Measurements from ENCODE around the gene TNFRSF21.
A peak's percentile ranks its signal among the peaks of the same experiment; 100 is the strongest.
"Not testable (repeated sequence)": the region's sequence is repeated elsewhere in the genome, so short reads cannot be mapped to it uniquely, and the experiment has no call there.

Gene TNFRSF21, protein sequence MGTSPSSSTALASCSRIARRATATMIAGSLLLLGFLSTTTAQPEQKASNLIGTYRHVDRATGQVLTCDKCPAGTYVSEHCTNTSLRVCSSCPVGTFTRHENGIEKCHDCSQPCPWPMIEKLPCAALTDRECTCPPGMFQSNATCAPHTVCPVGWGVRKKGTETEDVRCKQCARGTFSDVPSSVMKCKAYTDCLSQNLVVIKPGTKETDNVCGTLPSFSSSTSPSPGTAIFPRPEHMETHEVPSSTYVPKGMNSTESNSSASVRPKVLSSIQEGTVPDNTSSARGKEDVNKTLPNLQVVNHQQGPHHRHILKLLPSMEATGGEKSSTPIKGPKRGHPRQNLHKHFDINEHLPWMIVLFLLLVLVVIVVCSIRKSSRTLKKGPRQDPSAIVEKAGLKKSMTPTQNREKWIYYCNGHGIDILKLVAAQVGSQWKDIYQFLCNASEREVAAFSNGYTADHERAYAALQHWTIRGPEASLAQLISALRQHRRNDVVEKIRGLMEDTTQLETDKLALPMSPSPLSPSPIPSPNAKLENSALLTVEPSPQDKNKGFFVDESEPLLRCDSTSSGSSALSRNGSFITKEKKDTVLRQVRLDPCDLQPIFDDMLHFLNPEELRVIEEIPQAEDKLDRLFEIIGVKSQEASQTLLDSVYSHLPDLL

DNA sequence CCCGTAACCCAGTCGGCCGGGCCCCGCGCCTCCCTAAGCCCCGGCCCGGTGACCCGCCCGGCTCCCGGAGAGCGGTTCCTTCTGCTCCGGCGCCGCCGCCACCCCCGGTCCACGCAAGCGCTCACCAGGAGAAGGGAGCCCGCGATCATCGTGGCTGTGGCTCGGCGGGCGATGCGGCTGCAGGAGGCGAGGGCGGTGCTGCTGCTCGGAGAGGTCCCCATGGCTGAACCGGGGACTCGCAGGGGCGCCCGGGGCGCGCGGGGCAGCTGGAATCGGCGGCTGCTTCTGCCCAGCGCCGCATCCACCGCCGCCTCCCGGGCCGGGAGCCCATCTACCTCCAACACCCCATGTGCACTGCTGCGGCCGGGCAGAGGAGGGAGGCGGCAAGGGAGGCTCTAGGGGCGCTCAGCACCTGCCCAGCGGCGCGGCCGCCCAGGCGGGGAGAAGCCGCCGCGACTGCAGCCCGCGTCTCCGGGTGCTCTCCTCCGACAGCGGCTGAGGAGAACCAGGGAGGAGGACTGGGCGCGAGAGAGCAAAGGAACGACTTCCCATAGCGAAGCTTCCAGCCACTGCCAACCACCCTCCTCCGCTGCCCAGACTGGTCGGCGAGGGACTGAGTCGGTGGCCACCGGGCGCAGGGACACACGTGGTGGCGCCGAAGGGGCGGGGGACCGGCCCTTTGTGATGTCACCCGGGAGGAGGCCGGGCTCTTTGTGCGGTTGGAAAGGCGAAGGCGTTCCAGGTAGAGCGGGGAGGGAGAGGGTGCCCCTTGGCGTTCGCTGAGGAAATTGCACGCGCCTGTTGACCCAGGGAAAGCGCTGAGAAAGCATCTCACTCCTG lies at the start of gene TNFRSF21:
TSS of gene TNFRSF21 (minus strand) at position 615 of the 840 bp plus-strand sequence. CDS start at position 221, 394 bp downstream.
- DNase-seq = peak; percentile 87

DNA sequence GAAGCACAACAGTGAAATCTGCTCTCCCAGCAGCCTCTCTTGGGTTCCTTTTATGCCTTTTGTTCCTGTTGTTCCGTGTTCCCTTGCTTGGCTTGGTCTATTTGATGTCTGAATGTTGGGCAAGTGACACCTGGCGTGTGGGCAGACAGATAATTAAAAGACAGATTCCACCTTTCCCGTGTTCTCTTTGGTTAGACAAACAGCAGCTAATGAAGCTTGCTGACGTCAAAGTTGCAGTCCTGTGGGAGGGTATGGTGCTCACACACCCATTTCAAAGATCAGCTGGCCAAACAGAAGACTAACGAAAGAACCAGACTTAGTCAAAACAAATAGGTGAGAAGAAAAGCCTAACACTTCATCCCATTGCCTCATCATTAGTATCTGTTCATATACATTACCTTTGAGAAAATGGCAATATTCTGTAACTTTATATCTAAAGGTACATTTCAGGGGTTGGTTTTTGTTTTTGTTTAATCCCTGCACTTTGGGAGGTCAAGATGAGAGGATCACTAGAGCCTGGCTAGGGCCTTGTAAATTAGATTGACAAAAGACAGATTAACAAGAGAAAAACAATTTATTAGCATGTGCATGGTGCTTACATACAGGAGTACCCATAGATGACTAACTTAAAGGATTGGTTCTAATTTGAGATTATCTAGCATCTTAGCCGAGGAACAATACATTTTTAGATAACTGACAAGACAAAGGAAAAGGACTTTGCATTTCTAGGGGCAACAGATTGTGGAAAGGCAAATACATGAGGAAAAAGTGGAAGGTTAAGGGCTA lies 48.9 kb upstream of the TNFRSF21 start:
- no peak for DNase-seq

DNA sequence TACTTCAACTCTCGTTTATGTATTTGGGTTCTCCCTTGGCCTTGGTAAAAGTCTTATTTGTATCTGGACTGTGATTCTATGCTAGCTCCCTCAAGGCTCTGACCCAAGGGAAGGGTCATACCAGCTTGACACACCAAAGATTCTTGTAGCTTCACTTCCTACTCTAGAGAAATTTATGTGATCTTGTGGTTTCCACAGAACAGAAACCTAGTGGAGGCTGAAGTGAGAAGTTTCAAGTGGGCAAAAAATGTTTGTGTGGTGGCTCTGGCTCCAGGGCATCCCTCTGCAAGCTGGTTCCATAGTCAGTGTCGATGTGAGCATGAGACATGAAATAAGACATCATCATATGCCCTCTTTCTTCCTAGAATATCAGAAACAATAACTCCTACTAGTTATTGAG lies 48.1 kb upstream of the TNFRSF21 start:
- DNase-seq = no peak

DNA sequence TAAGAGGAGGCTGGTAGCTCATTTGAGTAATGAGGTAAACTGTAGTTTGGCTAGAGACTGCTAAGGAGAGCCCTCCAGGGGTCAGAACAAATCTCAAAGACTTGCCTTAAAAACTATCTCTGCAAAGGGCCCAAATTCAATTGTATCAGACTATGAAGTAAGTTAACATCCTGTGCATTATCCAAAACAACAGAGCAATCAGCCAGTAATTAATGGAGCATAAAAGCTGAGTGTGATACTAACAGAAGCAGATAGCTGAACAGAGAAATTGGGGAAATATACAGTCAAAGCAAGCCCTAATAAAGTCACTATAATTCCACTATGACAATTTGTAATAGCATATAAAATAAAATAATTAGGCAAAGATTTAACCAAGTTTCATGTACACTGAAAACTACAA lies 45.8 kb upstream of the TNFRSF21 start:
- no peak for DNase-seq

DNA sequence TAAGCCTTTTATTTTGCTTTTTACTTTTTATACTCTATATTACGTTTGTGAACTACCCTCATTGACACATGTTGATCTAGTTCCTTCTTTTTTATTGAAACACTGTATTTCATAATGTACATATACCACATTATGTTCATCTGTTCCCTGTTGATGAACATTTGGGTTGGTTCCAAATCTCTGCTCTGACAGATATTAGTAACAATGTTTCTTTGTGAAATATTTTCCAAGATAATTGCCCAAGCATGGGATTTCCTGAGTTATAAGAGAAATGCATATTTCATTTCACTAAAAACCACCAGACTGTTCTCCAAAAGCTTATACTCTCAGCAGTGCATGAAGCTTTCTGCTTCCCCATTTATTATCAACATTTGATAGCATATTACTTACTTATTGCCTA lies 44.2 kb upstream of the TNFRSF21 start:
- DNase-seq = no peak

DNA sequence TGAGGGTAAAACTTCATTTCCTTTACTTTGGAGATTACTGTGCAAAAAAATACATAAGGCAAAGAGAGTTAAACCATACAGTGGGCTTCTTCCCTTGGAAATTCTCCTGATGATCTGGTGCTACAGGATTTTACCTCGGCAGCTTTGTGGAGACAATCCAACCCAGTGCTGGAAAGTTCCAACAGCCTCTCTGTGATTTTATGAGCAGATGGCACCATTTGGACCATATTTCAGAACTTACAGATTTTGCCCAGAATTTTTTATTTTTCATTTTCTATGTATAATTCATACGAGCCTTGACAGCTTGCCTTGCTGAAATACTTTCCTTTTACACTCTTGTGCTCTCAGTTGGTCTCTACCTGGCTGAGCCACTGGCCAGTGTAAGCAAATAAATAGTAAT lies 43.3 kb upstream of the TNFRSF21 start:
- DNase-seq = no peak

DNA sequence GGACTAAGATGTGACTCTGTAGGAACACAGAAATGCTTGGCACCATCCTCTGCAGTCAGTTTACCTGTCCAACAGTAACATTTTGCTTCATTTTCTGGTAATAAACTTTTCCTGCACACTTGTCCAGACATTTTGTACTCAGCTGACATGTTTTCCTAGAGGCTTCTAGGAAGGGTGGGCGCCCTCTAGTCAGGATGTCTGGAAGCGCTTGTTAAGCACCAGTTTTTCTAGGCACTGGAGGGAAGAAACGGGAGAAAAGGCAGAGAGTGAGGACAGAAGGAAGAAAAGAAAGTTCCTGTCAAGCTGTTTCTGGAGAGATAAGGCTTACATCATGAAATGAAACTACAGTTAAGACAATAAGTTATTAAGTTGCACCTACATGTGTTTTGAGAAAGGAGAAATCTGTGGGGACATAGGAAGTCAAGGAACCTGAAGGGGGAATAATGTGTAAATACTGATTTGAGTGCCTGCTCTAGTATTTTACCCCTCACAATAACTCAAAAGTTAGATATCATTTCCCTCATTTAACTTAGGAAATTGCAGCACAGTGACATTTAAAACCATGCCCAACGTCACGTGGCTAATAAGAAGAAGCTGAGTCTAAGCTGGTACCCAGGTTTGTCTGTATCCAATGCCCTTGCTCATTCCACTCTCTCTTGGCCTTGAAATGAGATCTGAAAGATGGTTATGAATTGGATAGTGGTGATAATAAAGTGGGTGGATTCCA lies 42.7 kb upstream of the TNFRSF21 start:
- DNase-seq = peak; percentile 10

DNA sequence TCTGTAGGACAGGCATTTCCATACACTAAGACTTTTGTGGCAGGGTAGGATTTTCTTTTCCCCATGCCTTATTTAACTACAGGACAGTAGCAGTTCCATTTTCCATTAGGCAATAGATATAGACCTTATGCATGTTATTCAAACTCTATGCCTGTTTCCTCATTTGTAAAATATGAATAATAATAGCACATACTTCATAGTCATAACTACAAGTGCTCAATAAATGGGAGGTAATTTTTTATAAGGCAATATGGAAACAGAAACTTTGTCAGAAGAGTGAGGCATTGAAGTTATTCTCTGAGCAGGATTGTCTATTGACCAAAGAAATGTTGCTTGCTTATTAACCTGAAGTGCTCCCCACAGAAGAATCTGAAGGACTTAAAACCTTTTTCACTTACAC lies 41.9 kb upstream of the TNFRSF21 start:
- no peak for DNase-seq

DNA sequence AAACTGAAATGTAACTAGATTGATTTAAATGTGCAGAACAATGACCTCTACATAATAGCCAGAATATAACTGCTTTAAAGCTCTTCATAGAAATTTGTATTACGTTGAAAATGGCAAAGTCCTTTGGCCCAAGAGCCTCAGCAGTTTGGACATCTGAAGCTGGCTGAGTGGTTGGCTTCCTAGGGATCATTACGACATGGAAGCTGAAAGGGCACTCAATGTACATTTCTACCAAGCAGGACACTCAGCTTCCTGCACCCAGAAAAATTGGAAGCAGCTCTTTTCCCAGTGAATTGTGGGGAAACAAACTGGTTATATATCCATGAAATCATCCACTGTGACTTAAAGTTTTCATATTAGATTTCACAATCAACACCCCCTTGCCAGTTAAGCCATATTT lies 40.2 kb upstream of the TNFRSF21 start:
- no peak for DNase-seq

DNA sequence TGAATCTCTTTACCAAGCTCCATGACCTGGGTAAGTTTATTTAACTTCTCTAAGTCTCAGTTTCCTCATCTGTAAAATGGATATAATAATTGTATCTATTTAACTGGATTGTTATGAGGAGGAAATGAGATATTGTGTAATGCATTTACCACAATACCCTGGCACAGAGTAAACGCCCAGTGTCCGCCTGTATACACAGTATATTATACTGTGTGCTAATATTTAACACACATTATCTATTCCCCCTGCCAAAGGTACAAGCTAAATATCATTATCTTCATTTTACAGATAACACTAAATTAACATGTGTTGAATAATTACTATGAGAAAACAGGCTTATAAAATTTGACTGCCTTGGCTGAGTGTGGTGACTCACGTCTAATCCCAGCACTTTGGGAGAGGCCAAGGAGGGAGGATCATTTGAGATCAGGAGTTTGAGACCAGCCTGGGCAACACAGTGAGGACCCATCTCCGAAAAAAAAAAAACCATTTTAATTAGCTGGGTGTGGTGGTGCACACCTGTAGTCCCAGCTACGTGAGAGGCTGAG lies 38.7 kb upstream of the TNFRSF21 start:
- no peak for DNase-seq

DNA sequence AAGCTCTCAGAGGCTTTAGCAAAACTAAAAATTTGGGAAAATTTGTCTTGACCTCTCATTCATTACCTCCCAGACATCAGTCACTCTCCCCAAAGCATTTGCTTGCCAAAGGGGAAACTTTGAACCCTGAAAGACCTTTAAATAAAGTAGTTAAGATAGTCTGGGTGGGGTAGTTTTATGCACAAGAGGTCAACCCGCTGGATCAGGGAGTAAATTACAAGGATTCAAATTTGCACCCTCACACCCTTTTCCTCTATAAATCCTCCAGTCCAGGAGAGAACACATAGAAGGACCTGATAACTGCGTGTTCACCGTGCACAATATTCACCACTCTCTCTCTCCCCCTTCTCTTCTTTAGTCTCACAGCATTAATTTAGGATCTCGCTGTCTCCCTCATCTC lies 36.1 kb upstream of the TNFRSF21 start:
- no peak for DNase-seq

DNA sequence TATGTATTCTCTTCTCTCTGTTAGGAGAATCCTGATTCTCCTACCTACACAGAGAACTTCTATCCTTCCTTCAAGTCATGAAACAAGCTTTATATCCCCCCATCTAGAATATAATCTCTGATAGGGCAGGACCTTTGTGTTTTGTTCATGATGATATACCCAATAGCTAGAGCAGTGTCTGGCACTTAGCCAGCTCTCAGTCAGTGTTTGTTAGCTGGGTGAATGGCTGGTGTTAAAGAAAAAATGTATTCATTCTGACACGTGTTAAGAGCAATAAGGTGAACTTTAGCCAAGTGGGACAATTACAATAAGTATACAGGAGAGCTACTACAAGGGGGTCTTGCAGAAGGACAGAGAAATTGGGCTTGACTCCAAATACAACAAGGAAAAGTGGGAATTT lies 34.3 kb upstream of the TNFRSF21 start:
- no peak for DNase-seq

DNA sequence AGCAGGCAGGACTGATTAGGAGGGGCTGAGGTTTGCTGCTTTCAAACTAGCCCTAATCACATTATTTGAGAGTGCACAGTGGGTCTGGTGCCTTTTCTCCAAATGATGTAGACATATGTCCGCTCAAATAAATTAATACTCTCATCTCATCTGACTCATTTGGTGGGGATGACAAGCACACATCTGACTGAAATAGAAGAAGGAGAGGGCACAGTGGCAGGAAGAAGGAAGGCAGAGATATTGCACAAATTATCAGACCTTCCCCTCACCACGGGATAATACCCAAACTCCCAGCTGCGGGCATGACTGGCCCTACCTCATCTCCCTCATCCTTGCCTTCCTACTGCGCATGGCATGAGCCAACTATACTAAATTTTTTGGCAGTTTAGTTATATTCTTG lies 33.9 kb upstream of the TNFRSF21 start:
- DNase-seq = no peak

DNA sequence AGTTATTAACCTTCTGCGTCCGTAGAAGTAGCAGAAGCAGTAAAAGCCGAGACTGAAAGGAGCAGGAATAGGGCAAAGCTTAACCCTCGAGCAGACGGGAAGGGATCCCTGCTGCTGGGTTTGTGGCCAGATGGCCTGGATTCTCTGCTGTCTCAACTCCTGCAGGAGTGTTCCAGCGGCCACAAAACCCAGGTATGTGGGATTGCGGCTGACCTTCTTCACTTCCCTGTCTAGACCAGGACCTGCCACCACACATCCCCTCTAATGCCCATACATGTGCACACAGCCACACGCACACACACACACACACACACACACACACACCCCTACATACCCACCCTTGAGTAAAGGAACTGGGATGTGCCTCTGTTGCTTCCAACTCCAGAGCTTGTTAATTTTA lies 33.1 kb upstream of the TNFRSF21 start:
- no peak for DNase-seq

DNA sequence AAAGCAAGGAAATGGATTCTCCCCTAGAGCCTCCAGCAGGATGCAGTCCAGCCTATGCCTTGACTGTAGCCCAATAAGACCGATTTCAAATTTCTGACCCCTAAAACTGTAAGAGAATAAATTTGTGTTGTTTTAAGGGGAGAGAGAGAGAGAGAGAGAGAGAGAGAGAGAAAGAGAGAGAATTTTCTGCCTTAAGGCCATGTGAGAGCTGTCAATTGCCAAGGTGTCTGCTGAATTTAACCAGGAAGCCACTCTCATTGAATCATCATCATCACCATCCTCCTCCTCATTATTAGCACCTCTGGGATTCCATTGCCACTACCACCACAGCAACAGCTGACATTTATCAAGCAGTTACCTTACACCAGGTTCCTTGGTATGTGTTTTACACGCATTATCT lies 27.8 kb upstream of the TNFRSF21 start:
- no peak for DNase-seq

DNA sequence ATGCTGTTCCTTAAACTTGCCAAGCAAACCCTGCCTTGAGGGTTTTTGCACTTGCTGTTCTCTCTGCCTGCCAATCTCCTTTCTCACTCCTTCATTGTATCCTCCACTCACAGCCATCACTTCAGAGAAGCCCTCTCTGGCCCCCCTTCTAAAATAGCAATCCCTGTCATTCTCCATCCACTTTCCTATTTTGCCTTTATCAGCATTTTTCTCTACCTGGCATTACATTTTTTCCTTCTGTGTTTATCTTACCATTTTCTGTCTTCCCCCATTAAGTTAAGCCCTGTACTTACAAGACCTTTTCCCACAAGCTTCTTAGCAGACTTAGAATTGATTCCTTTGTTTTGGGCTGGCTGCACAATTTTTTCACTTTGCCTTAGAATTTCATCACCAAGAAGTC lies 26.6 kb upstream of the TNFRSF21 start:
- no peak for DNase-seq

DNA sequence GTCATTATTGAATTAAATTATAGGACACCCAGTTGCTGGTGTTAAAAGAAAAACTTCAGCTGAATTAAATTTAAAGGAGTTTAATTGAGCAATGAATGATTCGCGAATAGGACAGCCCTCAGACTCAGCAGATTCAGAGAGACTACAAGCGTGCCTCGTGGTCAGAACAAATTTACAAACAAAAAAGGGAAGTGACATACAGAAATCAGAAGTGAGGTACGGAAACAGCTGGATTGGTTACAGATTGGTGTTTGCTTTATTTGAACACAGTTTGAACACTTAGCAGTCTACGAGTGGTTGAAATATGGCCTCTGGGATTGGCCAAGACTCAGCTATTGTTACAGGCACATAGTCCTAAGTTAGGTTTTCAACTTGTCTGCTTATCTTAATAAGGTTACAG lies 25.8 kb upstream of the TNFRSF21 start:
- no peak for DNase-seq

DNA sequence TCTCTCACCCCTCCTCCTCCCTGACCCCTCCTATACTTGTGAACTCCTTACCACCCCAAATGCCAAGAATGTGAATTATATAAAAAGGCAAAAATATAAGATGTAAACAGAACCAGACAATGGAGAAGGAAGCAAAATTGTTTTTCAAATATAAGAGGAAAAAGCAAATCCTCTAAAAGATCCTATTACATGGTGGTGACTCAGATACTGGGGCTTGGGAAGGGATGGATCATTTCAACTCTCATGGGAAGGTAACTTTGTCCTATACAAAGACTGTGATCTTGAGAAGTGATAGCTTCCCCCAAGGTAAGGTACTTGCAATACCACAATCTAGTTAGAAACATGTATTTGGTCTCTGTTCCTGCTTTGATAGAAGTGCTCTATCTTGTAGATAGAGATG lies 24.6 kb upstream of the TNFRSF21 start:
- DNase-seq = no peak

DNA sequence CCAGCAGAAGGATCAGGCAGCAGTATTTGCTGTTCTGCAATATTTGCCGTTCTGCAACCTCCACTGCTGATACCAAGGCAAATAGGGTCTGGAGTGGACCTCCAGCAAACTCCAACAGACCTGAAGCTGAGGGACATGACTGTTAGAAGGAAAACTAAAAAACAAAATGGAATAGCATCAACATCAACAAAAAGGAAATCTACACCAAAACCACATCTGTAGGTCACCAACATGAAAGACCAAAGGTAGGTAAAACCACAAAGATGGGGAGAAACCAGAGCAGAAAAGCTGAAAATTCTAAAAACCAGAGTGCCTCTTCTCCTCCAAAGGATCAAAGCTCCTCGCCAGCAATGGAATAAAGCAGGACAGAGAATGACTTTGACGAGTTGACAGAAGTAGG lies 18.9 kb upstream of the TNFRSF21 start:
- DNase-seq = not testable (repeated sequence)

DNA sequence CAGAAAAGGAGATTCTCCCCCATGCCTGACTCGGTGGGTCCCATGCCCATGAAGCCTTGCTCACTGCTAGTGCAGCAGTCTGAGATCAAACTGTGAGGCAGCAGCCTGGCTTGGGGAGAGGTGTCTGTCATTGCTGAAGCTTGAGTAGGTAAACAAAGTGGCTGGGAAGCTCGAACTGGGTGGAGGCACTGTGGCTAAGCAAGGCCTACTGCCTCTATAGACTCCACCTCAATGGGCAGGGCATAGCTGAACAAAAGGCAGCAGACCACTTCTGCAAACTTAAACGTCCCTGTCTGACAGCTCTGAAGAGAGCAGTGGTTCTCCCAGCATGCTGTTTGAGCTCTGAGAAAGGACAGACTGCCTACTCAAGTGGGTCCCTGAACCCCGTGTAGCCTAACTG lies 18.4 kb upstream of the TNFRSF21 start:
- not testable (repeated sequence) for DNase-seq

DNA sequence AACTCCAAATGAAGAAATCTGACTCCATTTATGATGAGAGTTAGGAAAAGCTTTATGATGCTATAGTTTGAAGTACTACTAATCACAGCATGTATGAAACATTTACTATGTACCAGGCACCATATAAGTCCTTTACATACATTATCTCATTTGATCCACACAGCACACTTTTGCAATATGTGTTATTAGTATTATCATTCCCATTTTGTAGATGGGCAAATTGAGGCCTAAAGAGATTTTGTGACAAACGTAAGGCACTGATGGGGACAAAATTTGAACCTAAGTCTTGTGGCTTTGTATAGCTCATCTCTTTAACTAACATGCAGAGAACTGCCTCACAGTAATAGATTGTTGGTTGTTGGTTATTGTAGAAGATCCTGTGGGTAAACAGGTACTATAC lies 14.2 kb upstream of the TNFRSF21 start:
- DNase-seq = no peak

DNA sequence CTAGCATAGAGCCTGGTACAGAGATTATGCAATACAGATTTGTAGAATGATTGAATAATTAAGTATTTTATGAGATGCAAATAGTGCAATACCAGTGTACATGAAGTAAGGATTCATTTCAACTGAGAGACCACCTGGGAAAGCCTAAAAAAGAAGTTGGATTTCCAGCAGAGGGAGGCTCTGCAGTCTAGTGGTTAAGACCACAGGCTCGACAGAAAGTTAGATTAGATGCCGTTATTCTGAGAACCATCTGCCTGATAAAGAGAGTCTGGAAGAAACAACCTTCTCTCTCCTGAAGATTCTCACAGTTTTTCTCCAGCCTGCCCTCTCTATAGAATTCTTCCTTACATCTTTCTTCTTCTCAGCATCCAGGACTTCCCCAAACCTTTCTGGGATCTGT lies 13.6 kb upstream of the TNFRSF21 start:
- DNase-seq = no peak
